Smooth muscle cell (in vitro differentiated cells): ENCODE results near the gene ARMC9. TPM values are rescaled to one million over a fixed set of nuclear protein-coding genes. Genes with fewer than 3 reads are reported as not detected.

ENCODE experiments used
- DNase-seq: peaks from one replicate; lab custom pipeline; 2025; ENCODE audit not compliant: unreplicated experiment; lab: John Stamatoyannopoulos, UW
- H2AFZ ChIP-seq: fragments of 200-600 bp; sonication (generic); 2 replicates; pipeline ENCODE4 v1.6.0; 2016; ENCODE audit warnings: antibody characterized with exemption, low read depth, mild to moderate bottlenecking
- H3F3A ChIP-seq: fragments of 200-600 bp; sonication (generic); 2 replicates; pipeline ENCODE4 v1.6.0; 2017; ENCODE audit warnings: antibody characterized with exemption, low read depth
- H3K27ac ChIP-seq: fragments of 200-600 bp; sonication (generic); 2 replicates; pipeline ENCODE4 v1.5.1; 2016; ENCODE audit warnings: low read depth, mild to moderate bottlenecking
- H3K27me3 ChIP-seq: fragments of 200-600 bp; sonication (generic); 2 replicates; pipeline ENCODE4 v1.6.1; 2016; ENCODE audit warnings: low read depth, mild to moderate bottlenecking
- H3K36me3 ChIP-seq: fragments of 200-600 bp; sonication (generic); 2 replicates; pipeline ENCODE4 v1.5.1; 2016; ENCODE audit warnings: low read depth
- H3K4me1 ChIP-seq: fragments of 200-600 bp; sonication (generic); 2 replicates; pipeline ENCODE4 v1.5.1; 2016; ENCODE audit warnings: low read depth
- H3K4me2 ChIP-seq: fragments of 200-600 bp; sonication (generic); 2 replicates; pipeline ENCODE4 v1.6.0; 2016; ENCODE audit warnings: mild to moderate bottlenecking
- H3K4me3 ChIP-seq: fragments of 200-600 bp; sonication (generic); 2 replicates; pipeline ENCODE4 v1.5.1; 2016; ENCODE audit warnings: mild to moderate bottlenecking
- H3K79me2 ChIP-seq: fragments of 200-600 bp; sonication (generic); 2 replicates; pipeline ENCODE4 v1.6.0; 2016; ENCODE audit warnings: low read depth, mild to moderate bottlenecking
- H3K9ac ChIP-seq: fragments of 200-600 bp; sonication (generic); 2 replicates; pipeline ENCODE4 v1.6.0; 2016; ENCODE audit warnings: low read depth
- H3K9me3 ChIP-seq: fragments of 200-600 bp; sonication (generic); replicated peaks from 2 replicates; pipeline ENCODE4 v1.5.1; 2016; ENCODE audit warnings: low read depth
- H4K20me1 ChIP-seq: fragments of 200-600 bp; sonication (generic); 2 replicates; pipeline ENCODE4 v1.6.0; 2016; ENCODE audit warnings: low read depth
- CTCF ChIP-seq: fragments of 200-600 bp; sonication (generic); IDR thresholded peaks from 2 replicates; pipeline ENCODE4 v1.5.1; 2017; ENCODE audit warnings: borderline replicate concordance, mild to moderate bottlenecking, antibody characterized with exemption; ENCODE audit not compliant: insufficient read depth, poor library complexity, severe bottlenecking
- WGBS: methylation state at CpG from one replicate; pipeline ENCODE4 v1.1.7; 2016; ENCODE audit warnings: low lambda C conversion rate; 5-methylcytosine and 5-hydroxymethylcytosine counted together
- polyA plus RNA-seq: library from polyadenylated mRNA; unstranded; fragments of >200 nt; fragmentation: Nextera tagmentation; extraction: Ambion mirVana; gene quantifications from 2 replicates; pipeline ENCODE4 v1.2.1, GENCODE V29; 2016
- total RNA-seq: library from RNA; depleted of rRNA; stranded (reverse); fragments of >200 nt; gene quantifications from 2 replicates; pipeline ENCODE4 v1.2.3, GENCODE V29; 2014

The ARMC9 gene
- total and polyA plus RNA-seq, 2 experiments from 2014 or later = 34.7 to 51.0 TPM

- no peaks in the 10 kb centered on the region for H3K36me3 ChIP-seq
- WGBS = 89% methylated on average over 17 of the region's 17 CpGs
These were observed 195.0 kb downstream of the ARMC9 start for GRCh38 chr2:231393149-231394131.

GRCh38 chr2:231394211-231395141 lies 196.0 kb downstream of the ARMC9 start:
- Histone ChIP-seq H4K20me1 (no peaks in the 10 kb centered on the region), H3K9me3 (no peaks in the 10 kb centered on the region), H3F3A (no peaks in the 10 kb centered on the region), H3K4me2 (peak overlapping the region; percentile 84), H3K36me3 (no peaks in the 10 kb centered on the region), H3K27ac (no peak overlapping the region), H3K4me3 (no peak overlapping the region), H3K9ac (no peak overlapping the region), H3K27me3 (peaks cover 23% of the 10 kb centered on the region), H2AFZ (no peak overlapping the region), H3K79me2 (no peaks in the 10 kb centered on the region), H3K4me1 (no peaks in the 10 kb centered on the region)
- 86% methylated on average over 13 of the region's 13 CpGs for WGBS
- no peak for DNase-seq
- TF ChIP-seq CTCF = peak; percentile 22

More at GRCh38 chr2:231393149-231394131, 195.0 kb downstream of the ARMC9 start:
- no peak for DNase-seq
- H3K79me2 ChIP-seq = no peaks in the 10 kb centered on the region
- no peaks in the 10 kb centered on the region for H3K4me1 ChIP-seq
- TF ChIP-seq CTCF = no peak
- H3K9me3 ChIP-seq = no peaks in the 10 kb centered on the region
- H3K9ac ChIP-seq = no peak overlapping the region
- no peak overlapping the region for H2AFZ ChIP-seq
- no peak overlapping the region for H3K4me2 ChIP-seq
- no peak overlapping the region for H3K27ac ChIP-seq
- H4K20me1 ChIP-seq = no peaks in the 10 kb centered on the region
- no peaks in the 10 kb centered on the region for H3F3A ChIP-seq
- H3K27me3 ChIP-seq = peaks cover 23% of the 10 kb centered on the region
- no peak overlapping the region for H3K4me3 ChIP-seq

- DNase-seq = no peak
- Histone ChIP-seq H3K79me2 (no peaks in the 10 kb centered on the region), H3F3A (no peaks in the 10 kb centered on the region), H3K4me2 (peak within 1 kb of the TSS; percentile 84), H3K9me3 (no peaks in the 10 kb centered on the region), H3K4me3 (peak within 1 kb of the TSS; percentile 50), H3K27ac (no peak within 1 kb of the TSS), H4K20me1 (no peaks in the 10 kb centered on the region), H2AFZ (no peak within 1 kb of the TSS), H3K27me3 (peaks cover 23% of the 10 kb centered on the region), H3K9ac (no peak within 1 kb of the TSS), H3K36me3 (no peaks in the 10 kb centered on the region), H3K4me1 (peaks cover 2% of the 10 kb centered on the region)
- TF ChIP-seq CTCF = no peak
- 37% methylated on average over 10 of the region's 95 CpGs for WGBS
These were observed 197.0 kb downstream of the ARMC9 start, which contains the start of gene B3GNT7 for GRCh38 chr2:231395188-231396057. Gene B3GNT7 (plus strand): TSS chr2:231395710. CDS start chr2:231395804, 94 bp downstream.
